Lower leg skin (tissue), 4 donors: ENCODE measurements around the gene BCL2L1. TPM values are rescaled to one million over a fixed set of nuclear protein-coding genes. Genes with fewer than 3 reads are reported as not detected.

Source experiments
- DNase-seq, 2 donors: peaks; one replicate each; pipeline ENCODE4 v3.0.0-alpha.2; 2019; ENCODE audit warnings: low spot score in 2 of 2
- H3K4me3 ChIP-seq: fragments of 200-600 bp; sonication (generic); 2 replicates; pipeline ENCODE4 v1.5.1; 2017; ENCODE audit warnings: mild to moderate bottlenecking, low read depth; ENCODE audit not compliant: poor library complexity, severe bottlenecking
- POLR2A ChIP-seq, 2 donors: fragments of 450-650 bp; IDR thresholded peaks; one replicate each; pipeline ENCODE4 v1.6.1; 2016 to 2017; ENCODE audit warnings: antibody characterized with exemption in 2 of 2, mild to moderate bottlenecking in 1 of 2, moderate library complexity in 1 of 2
- WGBS, 2 donors: methylation state at CpG; one replicate each; pipeline ENCODE4 v1.1.5; 2018; 5-methylcytosine and 5-hydroxymethylcytosine counted together
- intact Hi-C: fragments of 100-400 bp; cut with DNase I; formaldehyde crosslinking; loops from one replicate; pipeline ENCODE4 v1.15.0; 2023; ENCODE audit warnings: low total_unique reads
- total RNA-seq, 4 donors: library from RNA; depleted of rRNA; stranded (reverse); fragments of >200 nt; gene quantifications; one replicate each; pipeline ENCODE4 v1.1.0, GENCODE V29; 2016
- TF ChIP-seq, protein P1 (sequence below), 3 donors: fragments of 450-650 bp; IDR thresholded peaks; one replicate each; pipeline ENCODE4 v1.5.1; 2016; ENCODE audit warnings: antibody characterized with exemption in 3 of 3, mild to moderate bottlenecking in 3 of 3, moderate library complexity in 2 of 3

BCL2L1 gene
- total RNA-seq, 4 donors from 2014 or later, result 115 to 152 (median 125) TPM

DNA sequence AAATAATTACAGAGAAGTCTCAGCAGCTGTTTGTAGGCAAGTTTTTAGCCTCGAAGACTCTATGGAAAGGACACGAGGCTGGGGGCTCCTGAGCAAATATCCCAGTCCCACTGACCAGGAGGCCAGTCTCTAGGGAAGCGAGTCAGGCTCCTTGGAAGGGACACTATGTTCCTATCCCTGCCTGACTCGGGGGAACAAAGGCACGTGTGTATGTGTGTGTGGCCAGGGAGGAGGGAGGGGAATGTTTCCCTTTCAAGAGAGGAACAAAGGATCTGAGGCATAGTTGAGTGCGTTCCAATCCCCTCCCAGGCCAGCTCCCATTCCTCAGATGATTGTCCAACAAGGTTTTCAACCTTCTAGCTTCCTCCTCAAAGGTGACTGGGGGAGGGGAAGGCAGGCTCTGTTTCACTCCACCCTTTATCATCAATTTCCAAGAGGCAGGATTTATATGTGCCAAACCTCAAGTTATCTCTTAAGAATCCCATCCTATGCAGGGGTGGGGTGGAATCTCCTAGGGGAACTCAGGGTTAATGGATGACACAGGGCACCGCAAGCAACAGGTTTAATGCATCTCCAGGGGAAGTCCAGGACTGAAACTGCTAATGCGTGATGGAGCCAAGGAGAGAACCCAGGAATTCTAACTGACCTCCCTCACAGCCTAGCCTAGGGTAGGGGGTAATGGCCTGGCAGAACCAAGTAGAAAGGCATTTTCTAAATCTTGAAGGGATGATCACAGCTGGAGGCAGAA is 9.9 kb downstream of the BCL2L1 start:
- H3K4me3 ChIP-seq, result no peak overlapping the region
- intact Hi-C loops, result no loop called here
- peak; percentile 95 to 97 for DNase-seq
- WGBS, 2 donors, result 9 to 10% methylated on average over 8 of the region's 8 CpGs
- no peak for TF ChIP-seq POLR2A (IDR thresholded peaks at IDR 0.05)
- TF ChIP-seq, protein P1, sequence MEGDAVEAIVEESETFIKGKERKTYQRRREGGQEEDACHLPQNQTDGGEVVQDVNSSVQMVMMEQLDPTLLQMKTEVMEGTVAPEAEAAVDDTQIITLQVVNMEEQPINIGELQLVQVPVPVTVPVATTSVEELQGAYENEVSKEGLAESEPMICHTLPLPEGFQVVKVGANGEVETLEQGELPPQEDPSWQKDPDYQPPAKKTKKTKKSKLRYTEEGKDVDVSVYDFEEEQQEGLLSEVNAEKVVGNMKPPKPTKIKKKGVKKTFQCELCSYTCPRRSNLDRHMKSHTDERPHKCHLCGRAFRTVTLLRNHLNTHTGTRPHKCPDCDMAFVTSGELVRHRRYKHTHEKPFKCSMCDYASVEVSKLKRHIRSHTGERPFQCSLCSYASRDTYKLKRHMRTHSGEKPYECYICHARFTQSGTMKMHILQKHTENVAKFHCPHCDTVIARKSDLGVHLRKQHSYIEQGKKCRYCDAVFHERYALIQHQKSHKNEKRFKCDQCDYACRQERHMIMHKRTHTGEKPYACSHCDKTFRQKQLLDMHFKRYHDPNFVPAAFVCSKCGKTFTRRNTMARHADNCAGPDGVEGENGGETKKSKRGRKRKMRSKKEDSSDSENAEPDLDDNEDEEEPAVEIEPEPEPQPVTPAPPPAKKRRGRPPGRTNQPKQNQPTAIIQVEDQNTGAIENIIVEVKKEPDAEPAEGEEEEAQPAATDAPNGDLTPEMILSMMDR (IDR thresholded peaks at IDR 0.05), result no peak

- H3K4me3 ChIP-seq, result no peak overlapping the region
- TF ChIP-seq POLR2A (IDR thresholded peaks at IDR 0.05), result no peak
- TF ChIP-seq, protein P1 (IDR thresholded peaks at IDR 0.05), result no peak
- no peak for DNase-seq
- WGBS, 2 donors, result 27 to 43% methylated on average over 5 of the region's 5 CpGs
- intact Hi-C loops, result no loop called here
Measured at GRCh38 chr20:31712112-31712553, 10.5 kb downstream of the BCL2L1 start.

GRCh38 chr20:31711179-31712111 is 11.2 kb downstream of the BCL2L1 start:
- H3K4me3 ChIP-seq, result no peak overlapping the region
- DNase-seq, result no peak
- no peak for TF ChIP-seq POLR2A (IDR thresholded peaks at IDR 0.05)
- TF ChIP-seq, protein P1 (IDR thresholded peaks at IDR 0.05), result no peak
- intact Hi-C loops, result no loop called here

DNA sequence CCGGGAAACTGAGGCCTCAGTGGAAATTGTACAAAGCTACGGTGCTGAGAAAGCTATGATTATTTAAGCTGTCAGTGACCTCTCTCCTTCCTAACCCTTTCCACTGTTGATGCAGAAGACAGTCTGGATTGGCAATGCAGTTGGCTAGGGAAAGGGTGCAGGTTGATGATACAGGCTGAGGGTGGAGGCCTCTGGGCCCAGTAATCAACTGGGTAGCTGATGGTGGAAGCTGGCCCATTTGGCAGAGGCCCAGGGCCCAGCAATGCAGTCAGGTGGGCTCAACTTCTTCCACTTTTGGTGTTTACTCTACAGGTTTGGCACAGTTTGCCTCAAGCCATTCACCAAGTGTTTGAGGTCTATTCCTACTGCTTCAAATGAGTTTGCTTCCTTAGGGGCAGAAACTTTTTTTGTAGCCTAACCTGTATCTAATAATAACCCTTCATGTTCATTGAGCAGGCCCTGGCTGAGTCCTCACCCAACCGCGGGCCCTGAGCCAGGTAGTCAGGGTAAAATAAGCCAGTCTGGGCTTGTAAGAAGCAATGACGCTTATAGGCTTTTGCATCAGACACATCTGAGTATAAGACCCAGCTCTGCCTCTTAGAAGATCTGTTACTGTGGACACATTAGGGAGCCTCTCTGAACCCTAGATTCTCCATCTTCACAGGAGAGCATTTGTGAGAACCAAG is 12.1 kb downstream of the BCL2L1 start:
- no peak for TF ChIP-seq POLR2A (IDR thresholded peaks at IDR 0.05)
- TF ChIP-seq, protein P1 (IDR thresholded peaks at IDR 0.05), result no peak
- peak in 1 of 2 donors; percentile 81 for DNase-seq
- intact Hi-C loops, result no loop called here
- H3K4me3 ChIP-seq, result no peak overlapping the region
- 48 to 53% methylated on average over 5 of the region's 5 CpGs for WGBS, 2 donors

DNA sequence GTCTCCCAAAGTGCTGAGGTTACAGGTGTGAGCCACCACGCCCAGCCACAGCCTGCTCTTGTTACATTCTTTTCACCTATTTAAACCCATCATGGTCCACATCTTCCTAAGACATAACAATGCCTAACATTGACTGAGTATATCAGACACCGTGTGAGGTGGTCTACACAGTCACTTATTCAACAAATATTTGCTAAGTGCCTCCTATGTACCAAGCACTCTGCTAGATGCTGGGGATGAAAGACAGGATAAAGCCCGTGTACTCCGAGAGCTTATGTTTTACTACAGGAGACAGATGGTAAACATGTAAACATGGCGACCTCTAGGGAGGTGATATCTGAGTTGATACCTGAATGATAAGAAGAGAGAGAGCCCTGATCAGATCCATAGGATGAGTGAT is 12.7 kb downstream of the BCL2L1 start:
- no peak overlapping the region for H3K4me3 ChIP-seq
- no peak for TF ChIP-seq POLR2A (IDR thresholded peaks at IDR 0.05)
- TF ChIP-seq, protein P1 (IDR thresholded peaks at IDR 0.05), result no peak
- WGBS, 2 donors, result 71 to 72% methylated on average over 5 of the region's 5 CpGs
- no peak for DNase-seq
- intact Hi-C loops, result no loop called here
